ENCODE data around the gene TMEM200A.
A peak's percentile ranks its signal among the peaks of the same experiment; 100 is the strongest.
"Not testable (repeated sequence)": the region's sequence is repeated elsewhere in the genome, so short reads cannot be mapped to it uniquely, and the experiment has no call there.

Gene TMEM200A

GRCh38 chr6:130365166-130366106 lies at the start of gene TMEM200A:
TSS of gene TMEM200A (plus strand) at chr6:130366017. CDS start at chr6:130440423, 74,406 bp downstream.
- DNase-seq (ENCODE audit: low spot score): peak; percentile 86

- no peak for DNase-seq (ENCODE audit: low spot score)
Observed at GRCh38 chr6:130320908-130321307, 44.9 kb upstream of the TMEM200A start.

- no peak for DNase-seq (ENCODE audit: low spot score)
Observed at GRCh38 chr6:130322673-130323268, 43.0 kb upstream of the TMEM200A start.

GRCh38 chr6:130324657-130325056 lies 41.2 kb upstream of the TMEM200A start:
- no peak for DNase-seq (ENCODE audit: low spot score)

GRCh38 chr6:130326496-130326895 lies 39.3 kb upstream of the TMEM200A start:
- no peak for DNase-seq (ENCODE audit: low spot score)

- no peak for DNase-seq (ENCODE audit: low spot score)
Observed at GRCh38 chr6:130337534-130337933, 28.3 kb upstream of the TMEM200A start.

- not testable (repeated sequence) for DNase-seq (ENCODE audit: low spot score)
Observed at GRCh38 chr6:130346324-130346723, 19.5 kb upstream of the TMEM200A start.

GRCh38 chr6:130354322-130354721 lies 11.5 kb upstream of the TMEM200A start:
- DNase-seq (ENCODE audit: low spot score): no peak

GRCh38 chr6:130355572-130355971 lies 10.2 kb upstream of the TMEM200A start:
- no peak for DNase-seq (ENCODE audit: low spot score)

GRCh38 chr6:130357436-130357835 lies 8.4 kb upstream of the TMEM200A start:
- no peak for DNase-seq (ENCODE audit: low spot score)

GRCh38 chr6:130359736-130360135 lies 6.1 kb upstream of the TMEM200A start:
- DNase-seq (ENCODE audit: low spot score): no peak

- no peak for DNase-seq (ENCODE audit: low spot score)
Observed at GRCh38 chr6:130362128-130362527, 3.7 kb upstream of the TMEM200A start.

- DNase-seq (ENCODE audit: low spot score): no peak
Observed at GRCh38 chr6:130364224-130364780, 1.5 kb upstream of the TMEM200A start.

- DNase-seq (ENCODE audit: low spot score): peak; percentile 75
Observed at GRCh38 chr6:130366107-130367005, 539 bp downstream of the TMEM200A start.

- no peak for DNase-seq (ENCODE audit: low spot score)
Observed at GRCh38 chr6:130367767-130368166, 1.9 kb downstream of the TMEM200A start.

- DNase-seq (ENCODE audit: low spot score): no peak
Observed at GRCh38 chr6:130368576-130368975, 2.8 kb downstream of the TMEM200A start.

- no peak for DNase-seq (ENCODE audit: low spot score)
Observed at GRCh38 chr6:130369831-130370230, 4.0 kb downstream of the TMEM200A start.

- no peak for DNase-seq (ENCODE audit: low spot score)
Observed at GRCh38 chr6:130371921-130372420, 6.2 kb downstream of the TMEM200A start.

- DNase-seq (ENCODE audit: low spot score): no peak
Observed at GRCh38 chr6:130372786-130373185, 7.0 kb downstream of the TMEM200A start.

- DNase-seq (ENCODE audit: low spot score): no peak
Observed at GRCh38 chr6:130373992-130374391, 8.2 kb downstream of the TMEM200A start.

- no peak for DNase-seq (ENCODE audit: low spot score)
Observed at GRCh38 chr6:130376936-130377335, 11.1 kb downstream of the TMEM200A start.

- DNase-seq (ENCODE audit: low spot score): no peak
Observed at GRCh38 chr6:130377371-130377770, 11.6 kb downstream of the TMEM200A start.

Data from left forelimb (tissue), 1 donor.